HepG2 (cell line): Measurements from ENCODE around the gene DNM1. TPM values are rescaled to one million over a fixed set of nuclear protein-coding genes. Genes with fewer than 3 reads are reported as not detected.

Experiments
- AHR ChIP-seq: IDR thresholded peaks from 2 replicates; pipeline ENCODE4 v1.6.1; 2018; ENCODE audit warnings: missing genetic modification reagents, missing compliant biosample characterization
- CEBPB ChIP-seq: IDR thresholded peaks from 2 replicates; pipeline ENCODE4 v1.6.1; 2011; ENCODE audit warnings: low read depth, low read length, improper control_type of control experiment, borderline replicate concordance
- DPF2 ChIP-seq: sonication (generic); formaldehyde crosslinking; IDR thresholded peaks from 2 replicates; pipeline ENCODE4 v1.4.0; 2020; ENCODE audit warnings: mild to moderate bottlenecking, low read depth, missing genetic modification reagents, borderline replicate concordance
- GABPA ChIP-seq, 2 experiments: IDR thresholded peaks; 2 replicates each; pipeline ENCODE4 v1.6.1; 2011 to 2016; ENCODE audit warnings: low read depth in 2 of 2, low read length in 1 of 2, missing biosample characterization in 1 of 2, missing genetic modification characterization in 1 of 2
- HDAC1 ChIP-seq: sonication (generic); formaldehyde crosslinking; IDR thresholded peaks from 2 replicates; pipeline ENCODE4 v1.5.1; 2020; ENCODE audit warnings: mild to moderate bottlenecking, missing genetic modification reagents
- KDM1A ChIP-seq: IDR thresholded peaks from 2 replicates; pipeline ENCODE4 v1.6.1; 2016; ENCODE audit warnings: missing compliant biosample characterization
- MIER2 ChIP-seq: IDR thresholded peaks from 2 replicates; pipeline ENCODE4 v1.6.1; 2016; ENCODE audit warnings: missing biosample characterization, missing genetic modification reagents
- MYC ChIP-seq: sonication (generic); formaldehyde crosslinking; IDR thresholded peaks from 2 replicates; pipeline ENCODE4 v1.9.0; 2021; ENCODE audit warnings: missing genetic modification reagents, borderline replicate concordance
- NFE2 ChIP-seq: sonication (generic); formaldehyde crosslinking; IDR thresholded peaks from 2 replicates; pipeline ENCODE4 v1.4.0; 2020; ENCODE audit warnings: missing genetic modification reagents
- PTBP1 ChIP-seq: fragments of 200-400 bp; formaldehyde crosslinking; IDR thresholded peaks from 2 replicates; pipeline ENCODE4 v1.6.1; 2018; ENCODE audit warnings: low read length, low read depth; ENCODE audit not compliant: poor library complexity, severe bottlenecking
- SSRP1 ChIP-seq: IDR thresholded peaks from 2 replicates; pipeline ENCODE4 v1.6.1; 2016; ENCODE audit warnings: control low read depth
- ZBTB20 ChIP-seq: sonication (generic); formaldehyde crosslinking; IDR thresholded peaks from 2 replicates; pipeline ENCODE4 v1.8.1; 2023; ENCODE audit warnings: missing genetic modification reagents, low read depth, mild to moderate bottlenecking, borderline replicate concordance
- ZBTB38 ChIP-seq: sonication (generic); formaldehyde crosslinking; IDR thresholded peaks from 2 replicates; pipeline ENCODE4 v1.5.1; 2020; ENCODE audit warnings: mild to moderate bottlenecking, missing genetic modification reagents
- ZBTB7A ChIP-seq: sonication (generic); formaldehyde crosslinking; IDR thresholded peaks from 2 replicates; pipeline ENCODE4 v1.8.0; 2022; ENCODE audit warnings: mild to moderate bottlenecking, missing genetic modification reagents
- ZNF121 ChIP-seq: sonication (generic); formaldehyde crosslinking; IDR thresholded peaks from 2 replicates; pipeline ENCODE4 v1.5.0; 2020; ENCODE audit warnings: mild to moderate bottlenecking, missing genetic modification reagents
- ZNF34 ChIP-seq: sonication (generic); formaldehyde crosslinking; IDR thresholded peaks from 2 replicates; pipeline ENCODE4 v1.4.0; 2020; ENCODE audit warnings: mild to moderate bottlenecking, missing genetic modification reagents, borderline replicate concordance
- ZNF563 ChIP-seq: sonication (generic); formaldehyde crosslinking; IDR thresholded peaks from 2 replicates; pipeline ENCODE4 v1.8.0; 2022; ENCODE audit warnings: mild to moderate bottlenecking, moderate library complexity, missing genetic modification reagents
- ZNF747 ChIP-seq: sonication (generic); formaldehyde crosslinking; IDR thresholded peaks from 2 replicates; pipeline ENCODE4 v1.8.1; 2023; ENCODE audit warnings: missing genetic modification reagents, mild to moderate bottlenecking, borderline replicate concordance
- polyA plus RNA-seq, 8 experiments: library from polyadenylated mRNA; depleted of rRNA in 3 of 8; stranded (reverse) in 7 of 8; unstranded in 1 of 8; fragments of >200 nt; fragmentation: Illumina TruSeq in 4 of 8; extraction: Trizol in 4 of 8; gene quantifications; 2 replicates each; pipeline versions ENCODE4 v1.2.1 to v1.2.3, GENCODE V29; 2011 to 2016; ENCODE audit warnings: low read depth in 4 of 8, missing spikeins in 1 of 8, mixed read lengths in 1 of 8; ENCODE audit not compliant: insufficient read depth in 1 of 8
- total RNA-seq, 5 experiments: library from RNA; depleted of rRNA; stranded (reverse); fragments of >200 nt; fragmentation: Illumina TruSeq; extraction: Trizol; gene quantifications; 2 replicates each; pipeline ENCODE4 v1.2.3, GENCODE V29; 2016; ENCODE audit warnings: low read depth in 1 of 5
- TF ChIP-seq, protein P1 (sequence below): sonication (generic); formaldehyde crosslinking; IDR thresholded peaks from 2 replicates; pipeline ENCODE4 v1.4.0; 2020; ENCODE audit warnings: mild to moderate bottlenecking, missing genetic modification reagents
- TF ChIP-seq, protein P2 (sequence below): sonication (generic); formaldehyde crosslinking; IDR thresholded peaks from 2 replicates; pipeline ENCODE4 v1.8.1; 2023; ENCODE audit warnings: mild to moderate bottlenecking, moderate library complexity, missing genetic modification reagents
- TF ChIP-seq, protein P3 (sequence below): sonication (generic); formaldehyde crosslinking; IDR thresholded peaks from 2 replicates; pipeline ENCODE4 v1.4.0; 2020; ENCODE audit warnings: missing genetic modification reagents
- TF ChIP-seq, protein P4 (sequence below): sonication (generic); formaldehyde crosslinking; IDR thresholded peaks from 2 replicates; pipeline ENCODE4 v1.5.1; 2020; ENCODE audit warnings: missing genetic modification reagents, mild to moderate bottlenecking, borderline replicate concordance
- TF ChIP-seq, protein P5 (sequence below): IDR thresholded peaks from 2 replicates; pipeline ENCODE4 v1.6.1; 2016; ENCODE audit warnings: low read depth, borderline replicate concordance

The DNM1 gene
- total and polyA plus RNA-seq, 2 of the 13 experiments (the other 11 are each of a cell fraction or from before 2014, with no cell fraction given) = 0.13 to 0.58 TPM

DNA sequence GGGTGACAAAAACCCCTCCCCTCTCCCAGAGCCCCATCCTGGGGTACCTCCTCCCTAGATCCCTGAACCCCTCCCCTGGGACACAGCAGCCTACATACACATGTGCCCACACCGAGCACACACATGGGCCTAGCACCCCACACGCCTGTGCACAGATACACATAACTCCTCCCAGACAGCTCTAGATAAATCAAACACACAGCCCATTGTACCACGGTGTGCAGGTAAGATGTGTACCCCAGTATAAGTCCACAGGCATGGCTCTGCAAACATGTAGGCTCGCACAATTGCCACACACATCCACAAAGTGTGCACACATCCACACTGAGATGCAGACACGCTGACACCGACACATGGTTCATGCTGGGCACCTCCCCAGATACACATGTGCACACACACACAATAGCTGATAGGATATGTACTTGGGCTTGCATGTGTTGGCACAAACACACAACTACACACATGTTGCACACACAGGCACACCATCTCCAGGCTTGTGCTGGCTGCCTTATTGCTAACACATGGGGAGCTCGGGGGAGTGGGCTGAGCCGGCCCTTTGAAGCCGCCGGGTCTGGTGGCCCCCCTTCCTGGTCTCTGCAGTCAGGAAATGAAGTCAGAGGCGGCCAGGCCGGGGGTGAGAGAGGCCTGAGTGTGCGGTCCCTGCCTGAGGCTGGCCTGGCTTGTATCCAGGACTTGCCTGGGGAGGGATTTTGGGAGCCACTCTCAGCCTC, 42.4 kb downstream of the DNM1 start (continued):
- TF ChIP-seq, protein P1, sequence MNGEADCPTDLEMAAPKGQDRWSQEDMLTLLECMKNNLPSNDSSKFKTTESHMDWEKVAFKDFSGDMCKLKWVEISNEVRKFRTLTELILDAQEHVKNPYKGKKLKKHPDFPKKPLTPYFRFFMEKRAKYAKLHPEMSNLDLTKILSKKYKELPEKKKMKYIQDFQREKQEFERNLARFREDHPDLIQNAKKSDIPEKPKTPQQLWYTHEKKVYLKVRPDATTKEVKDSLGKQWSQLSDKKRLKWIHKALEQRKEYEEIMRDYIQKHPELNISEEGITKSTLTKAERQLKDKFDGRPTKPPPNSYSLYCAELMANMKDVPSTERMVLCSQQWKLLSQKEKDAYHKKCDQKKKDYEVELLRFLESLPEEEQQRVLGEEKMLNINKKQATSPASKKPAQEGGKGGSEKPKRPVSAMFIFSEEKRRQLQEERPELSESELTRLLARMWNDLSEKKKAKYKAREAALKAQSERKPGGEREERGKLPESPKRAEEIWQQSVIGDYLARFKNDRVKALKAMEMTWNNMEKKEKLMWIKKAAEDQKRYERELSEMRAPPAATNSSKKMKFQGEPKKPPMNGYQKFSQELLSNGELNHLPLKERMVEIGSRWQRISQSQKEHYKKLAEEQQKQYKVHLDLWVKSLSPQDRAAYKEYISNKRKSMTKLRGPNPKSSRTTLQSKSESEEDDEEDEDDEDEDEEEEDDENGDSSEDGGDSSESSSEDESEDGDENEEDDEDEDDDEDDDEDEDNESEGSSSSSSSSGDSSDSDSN (CRISPR knock-in tag) = peak; percentile 47
- TF ChIP-seq CEBPB (peak; percentile 75), ZBTB38 (CRISPR knock-in tag) (peak; percentile 27; the same call in 1 of the 2 replicates), PTBP1 (no peak), AHR (CRISPR knock-in tag) (no peak), KDM1A (CRISPR knock-in tag) (no peak), GABPA (IDR thresholded peaks at IDR 0.05; ENCODE audit: low read depth, low read length) (no peak), GABPA (CRISPR knock-in tag; IDR thresholded peaks at IDR 0.05; ENCODE audit: low read depth) (peak; percentile 64), NFE2 (CRISPR knock-in tag) (no peak), MIER2 (CRISPR knock-in tag) (no peak; the same call in 1 of the 2 replicates), ZNF747 (CRISPR knock-in tag) (0 out of 2 replicates have a peak, but pooled peaks have one; percentile 40), MYC (CRISPR knock-in tag) (peak; percentile 26; the same call in 1 of the 2 replicates), ZBTB20 (0 out of 2 replicates have a peak, but pooled peaks have one; percentile 33), ZNF563 (CRISPR knock-in tag) (0 out of 2 replicates have a peak, but pooled peaks have one; percentile 38), ZBTB7A (peak; percentile 40), SSRP1 (CRISPR knock-in tag) (peak; percentile 85; the same call in 1 of the 2 replicates), HDAC1 (CRISPR knock-in tag) (peak; percentile 60), ZNF121 (no peak), DPF2 (CRISPR knock-in tag) (0 out of 2 replicates have a peak, but pooled peaks have one; percentile 38), ZNF34 (no peak)
- TF ChIP-seq, protein P2, sequence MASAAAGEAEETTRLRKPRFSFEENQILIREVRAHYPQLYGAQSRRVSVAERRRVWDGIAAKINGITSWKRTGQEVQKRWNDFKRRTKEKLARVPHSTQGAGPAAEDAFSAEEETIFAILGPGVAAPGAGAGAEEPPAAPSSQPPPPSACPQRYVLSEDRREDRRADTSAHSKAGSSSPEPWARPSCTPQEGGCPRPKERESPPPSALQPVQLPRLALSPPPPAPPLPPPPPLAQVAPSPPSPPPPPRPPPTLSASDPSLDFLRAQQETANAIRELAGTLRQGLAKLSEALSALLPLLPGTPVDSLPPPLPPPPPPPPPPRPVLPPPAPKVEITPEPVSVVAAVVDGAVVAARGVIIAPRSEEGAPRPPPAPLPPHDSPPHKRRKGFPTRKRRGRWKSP (CRISPR knock-in tag) = 0 out of 2 replicates have a peak, but pooled peaks have one; percentile 23
- TF ChIP-seq, protein P3, sequence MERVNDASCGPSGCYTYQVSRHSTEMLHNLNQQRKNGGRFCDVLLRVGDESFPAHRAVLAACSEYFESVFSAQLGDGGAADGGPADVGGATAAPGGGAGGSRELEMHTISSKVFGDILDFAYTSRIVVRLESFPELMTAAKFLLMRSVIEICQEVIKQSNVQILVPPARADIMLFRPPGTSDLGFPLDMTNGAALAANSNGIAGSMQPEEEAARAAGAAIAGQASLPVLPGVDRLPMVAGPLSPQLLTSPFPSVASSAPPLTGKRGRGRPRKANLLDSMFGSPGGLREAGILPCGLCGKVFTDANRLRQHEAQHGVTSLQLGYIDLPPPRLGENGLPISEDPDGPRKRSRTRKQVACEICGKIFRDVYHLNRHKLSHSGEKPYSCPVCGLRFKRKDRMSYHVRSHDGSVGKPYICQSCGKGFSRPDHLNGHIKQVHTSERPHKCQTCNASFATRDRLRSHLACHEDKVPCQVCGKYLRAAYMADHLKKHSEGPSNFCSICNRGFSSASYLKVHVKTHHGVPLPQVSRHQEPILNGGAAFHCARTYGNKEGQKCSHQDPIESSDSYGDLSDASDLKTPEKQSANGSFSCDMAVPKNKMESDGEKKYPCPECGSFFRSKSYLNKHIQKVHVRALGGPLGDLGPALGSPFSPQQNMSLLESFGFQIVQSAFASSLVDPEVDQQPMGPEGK = peak; percentile 81
- TF ChIP-seq, protein P4, sequence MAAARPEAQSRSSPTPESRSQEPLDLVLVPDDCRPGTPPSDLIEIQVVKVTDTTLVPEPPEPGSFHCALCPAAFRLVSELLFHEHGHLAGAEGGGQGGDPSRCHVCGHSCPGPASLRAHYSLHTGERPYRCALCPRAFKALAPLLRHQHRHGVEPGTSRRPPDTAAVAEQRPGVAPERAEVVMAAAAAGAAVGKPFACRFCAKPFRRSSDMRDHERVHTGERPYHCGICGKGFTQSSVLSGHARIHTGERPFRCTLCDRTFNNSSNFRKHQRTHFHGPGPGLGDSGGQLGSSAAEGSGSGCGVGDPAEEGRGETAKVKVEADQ (CRISPR knock-in tag) = 0 out of 2 replicates have a peak, but pooled peaks have one; percentile 63
- TF ChIP-seq, protein P5, sequence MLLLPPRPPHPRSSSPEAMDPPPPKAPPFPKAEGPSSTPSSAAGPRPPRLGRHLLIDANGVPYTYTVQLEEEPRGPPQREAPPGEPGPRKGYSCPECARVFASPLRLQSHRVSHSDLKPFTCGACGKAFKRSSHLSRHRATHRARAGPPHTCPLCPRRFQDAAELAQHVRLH (CRISPR knock-in tag) = peak; percentile 17; the same call in 1 of the 2 replicates
